ENCODE results near the gene MN1.

Gene MN1

GRCh38 chr22:27799015-27799826, 2.3 kb downstream of the MN1 start:
- DNase-seq = no peak

GRCh38 chr22:27798511-27799014, 3.0 kb downstream of the MN1 start:
- DNase-seq = no peak

DNA sequence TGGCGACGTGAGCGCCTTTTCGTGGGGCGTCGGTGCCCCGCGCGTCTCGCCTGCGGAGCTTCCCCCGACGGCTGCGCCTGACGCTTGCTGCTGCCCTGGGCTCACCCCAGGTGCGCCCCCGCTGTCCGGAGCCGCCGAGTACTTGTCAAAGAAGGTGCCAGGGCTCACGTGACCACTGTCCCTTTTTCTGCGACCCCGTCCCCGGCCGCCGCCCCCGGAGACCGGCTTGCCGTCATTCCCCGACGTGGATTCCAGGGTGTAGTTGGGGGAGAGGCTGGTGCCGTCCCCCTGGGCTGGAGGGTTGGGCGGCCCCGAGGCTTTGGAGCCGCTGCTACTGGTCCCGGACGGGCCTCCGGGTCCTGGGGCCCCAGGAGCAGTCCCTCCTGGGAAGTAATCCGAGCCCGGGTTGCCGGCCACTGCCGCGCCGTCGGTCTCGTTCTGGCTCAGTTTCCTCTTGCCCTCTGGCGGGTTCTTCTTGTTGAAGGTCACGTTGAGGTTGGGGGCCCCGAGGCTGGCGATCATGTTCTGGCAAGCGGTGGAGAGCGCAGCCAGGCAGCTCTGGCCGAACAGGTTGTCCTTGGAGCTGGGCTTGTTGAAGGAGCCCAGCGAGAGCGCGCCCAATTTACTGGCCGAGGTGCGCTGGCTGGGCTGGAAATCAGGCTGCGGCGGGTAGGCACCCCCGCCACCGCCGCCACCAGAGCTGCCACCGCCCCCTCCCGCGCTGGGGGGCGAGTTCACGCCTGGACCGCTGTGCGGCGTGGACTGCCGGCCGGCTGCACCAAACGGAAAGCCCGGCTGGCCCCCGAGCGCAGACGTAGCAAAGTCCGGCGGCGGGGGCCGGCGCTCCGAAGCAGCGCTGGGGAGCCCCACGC, 3.8 kb downstream of the MN1 start:
- DNase-seq = no peak

DNA sequence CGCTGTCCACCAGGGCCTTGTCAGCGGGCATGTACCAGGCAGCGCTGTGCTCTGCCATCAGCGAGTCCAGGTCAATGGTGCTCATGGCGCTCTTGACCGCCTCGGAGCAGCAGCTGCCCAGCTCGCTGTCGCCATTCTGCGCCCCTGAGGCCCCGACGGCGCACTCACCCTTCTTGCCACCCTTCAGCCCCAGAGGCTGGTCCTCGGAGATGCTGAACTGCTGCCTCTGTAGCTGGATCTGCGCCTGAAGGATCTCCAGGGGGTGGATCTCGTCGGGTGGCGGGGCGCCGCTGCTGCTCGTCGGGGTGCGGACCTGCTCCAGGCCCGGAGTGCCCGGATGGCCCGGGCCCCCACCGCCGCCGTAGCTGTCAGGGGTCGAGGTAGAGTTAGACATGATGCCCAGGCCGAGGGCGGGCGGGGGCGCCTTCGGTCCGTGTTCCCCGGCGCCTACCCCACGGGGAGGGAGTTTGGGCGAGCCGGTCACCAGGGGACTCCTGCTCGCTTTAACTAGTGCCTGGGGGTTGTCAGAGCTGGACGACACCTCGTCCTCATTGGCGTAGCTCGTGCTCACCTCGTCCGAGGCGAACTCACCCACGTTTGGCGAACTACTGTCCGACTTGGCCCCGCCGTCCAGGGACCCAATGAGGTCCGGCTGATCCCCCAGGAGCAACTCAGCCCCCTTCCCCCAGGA, 4.6 kb downstream of the MN1 start:
- no peak for DNase-seq

DNA sequence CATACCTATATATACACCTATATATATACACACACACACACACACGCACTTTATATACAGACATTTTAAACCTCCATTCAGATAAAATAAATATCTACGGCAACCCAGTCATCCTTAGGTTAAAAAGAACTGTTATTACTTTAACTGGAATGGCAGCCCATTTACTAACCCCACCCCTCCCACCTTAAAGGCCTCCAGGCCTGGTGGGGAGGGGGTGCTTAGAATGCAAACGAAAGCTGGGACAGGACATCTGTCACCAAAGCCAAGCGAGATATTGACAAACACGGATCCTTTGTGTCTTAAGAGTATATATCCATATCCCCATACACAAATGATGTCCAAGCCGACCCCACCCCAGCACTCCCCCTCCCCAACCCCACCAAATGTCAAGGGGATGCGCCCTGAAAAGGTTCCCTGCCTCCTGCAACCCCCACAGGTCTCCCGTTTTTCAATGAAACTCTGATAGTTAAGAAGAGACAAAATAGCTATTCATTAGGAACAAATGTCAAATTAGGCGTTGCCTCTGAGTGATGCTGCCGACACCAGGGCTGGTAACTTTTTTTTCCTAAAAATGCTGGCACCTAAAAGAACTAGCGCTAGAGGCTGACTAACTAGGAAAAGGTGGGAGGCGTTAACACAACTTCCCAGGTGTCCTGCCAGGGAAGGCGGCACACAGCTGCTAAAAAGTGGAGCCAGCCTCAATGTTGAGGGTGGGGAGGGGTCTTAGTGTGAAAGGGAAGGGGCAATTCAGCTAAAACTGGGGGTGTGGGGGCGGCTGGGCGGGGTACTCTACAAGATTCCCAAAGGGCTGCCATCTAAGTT, 5.6 kb downstream of the MN1 start:
- DNase-seq = no peak

DNA sequence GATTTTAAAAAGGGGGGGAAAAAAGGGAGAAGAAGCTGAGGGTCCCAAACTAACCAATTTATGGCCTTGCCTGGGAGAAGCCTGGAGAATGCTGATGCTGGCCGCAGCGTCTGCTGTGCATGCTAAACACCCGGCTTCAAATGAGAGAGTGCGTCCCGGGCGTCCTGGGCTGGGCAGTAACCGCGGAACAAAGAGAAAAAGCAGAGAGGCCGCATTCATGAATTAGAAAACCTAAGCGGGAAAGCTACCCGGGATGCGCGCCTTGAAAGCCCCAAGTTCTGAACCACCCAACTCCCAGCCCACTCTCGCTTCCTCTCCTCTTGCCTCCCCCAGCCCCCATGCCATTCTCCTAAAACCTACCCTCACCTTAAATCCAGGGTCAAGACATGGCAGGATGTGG, 6.5 kb downstream of the MN1 start:
- no peak for DNase-seq

DNA sequence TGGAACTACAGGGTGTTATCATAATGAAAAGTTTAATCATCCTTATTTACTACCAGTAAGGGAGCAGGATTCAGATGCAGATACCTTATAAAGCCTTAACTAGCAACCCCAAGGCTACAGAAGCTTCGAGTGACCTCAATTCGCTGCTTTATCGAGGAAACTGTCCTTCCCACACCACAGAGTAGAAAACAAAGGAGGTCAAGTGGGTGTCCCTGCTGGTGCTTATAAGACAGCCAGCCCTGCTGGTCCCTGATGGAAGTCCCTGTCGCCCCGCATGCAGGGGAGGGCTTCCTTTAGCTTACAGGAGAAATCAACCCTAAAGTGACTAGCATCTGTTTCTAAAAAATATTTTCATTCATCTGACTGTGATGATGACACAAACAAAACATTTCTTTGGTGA, 7.3 kb downstream of the MN1 start:
- no peak for DNase-seq

GRCh38 chr22:27793576-27793975, 8.0 kb downstream of the MN1 start:
- no peak for DNase-seq

- no peak for DNase-seq
Measured at GRCh38 chr22:27792452-27793161, 8.9 kb downstream of the MN1 start.

- no peak for DNase-seq
Measured at GRCh38 chr22:27791859-27792241, 9.7 kb downstream of the MN1 start.

- DNase-seq = no peak
Measured at GRCh38 chr22:27791159-27791858, 10.2 kb downstream of the MN1 start.

- DNase-seq = no peak
Measured at GRCh38 chr22:27790376-27791158, 11.0 kb downstream of the MN1 start.

DNA sequence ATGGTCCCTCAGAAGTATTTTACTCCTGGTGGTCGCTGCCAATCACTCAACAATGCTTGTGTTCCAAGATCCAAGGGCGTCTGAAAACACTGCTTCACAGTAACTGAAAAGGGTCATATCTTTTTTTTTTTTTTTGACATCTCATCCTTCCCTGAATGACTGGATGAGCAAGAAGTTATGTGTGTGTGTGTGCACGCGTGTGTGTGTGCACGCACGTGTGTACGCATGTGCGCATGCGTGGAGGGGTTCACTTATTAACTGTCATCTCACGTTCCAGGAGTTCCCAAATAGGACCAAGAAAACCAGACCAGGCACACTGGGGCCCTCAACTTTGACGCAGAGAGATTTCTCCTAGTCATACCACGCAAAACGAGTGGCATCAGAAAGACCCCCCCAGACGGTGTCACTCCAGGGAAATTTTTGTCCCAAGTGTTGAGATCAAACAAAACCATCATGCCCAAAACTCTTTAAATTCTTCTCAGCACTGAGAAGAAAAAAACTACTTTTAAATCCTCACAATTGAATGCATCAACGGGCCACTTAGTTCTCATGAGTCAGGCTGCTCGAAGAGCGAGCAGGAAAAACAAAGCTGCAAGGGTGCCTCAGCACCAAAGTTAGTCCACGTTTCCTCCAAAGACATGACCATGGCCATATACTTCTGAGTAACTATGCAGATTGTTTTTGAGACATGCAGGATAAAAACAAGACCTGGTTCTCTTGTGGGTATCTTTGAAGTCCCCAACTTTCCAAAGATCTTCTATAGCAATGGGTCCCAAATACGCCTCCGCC, 12.9 kb downstream of the MN1 start:
- no peak for DNase-seq

DNA sequence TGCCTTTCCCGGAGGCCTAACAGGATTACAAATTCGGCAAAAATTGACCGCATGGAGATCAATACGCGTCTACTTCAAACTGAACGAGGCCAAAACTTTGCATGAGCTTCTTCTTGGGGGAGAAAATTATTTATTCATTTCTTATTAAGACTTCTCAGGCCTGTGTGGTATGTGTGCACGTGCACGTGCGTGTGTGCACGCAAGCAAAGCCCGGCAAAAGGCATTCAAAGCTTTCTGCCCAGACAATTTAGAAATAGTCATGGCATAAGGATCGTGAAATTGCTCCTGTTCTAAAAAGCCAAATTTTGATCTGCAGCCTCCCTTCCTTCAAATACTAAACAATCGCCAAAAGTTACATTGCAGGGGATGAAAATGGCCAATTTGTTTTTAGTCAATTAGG, 14.6 kb downstream of the MN1 start:
- no peak for DNase-seq

GRCh38 chr22:27786291-27786932, 15.1 kb downstream of the MN1 start:
- no peak for DNase-seq

- no peak for DNase-seq
Measured at GRCh38 chr22:27785831-27786230, 15.7 kb downstream of the MN1 start.

- DNase-seq = no peak
Measured at GRCh38 chr22:27784120-27784475, 17.5 kb downstream of the MN1 start.

DNA sequence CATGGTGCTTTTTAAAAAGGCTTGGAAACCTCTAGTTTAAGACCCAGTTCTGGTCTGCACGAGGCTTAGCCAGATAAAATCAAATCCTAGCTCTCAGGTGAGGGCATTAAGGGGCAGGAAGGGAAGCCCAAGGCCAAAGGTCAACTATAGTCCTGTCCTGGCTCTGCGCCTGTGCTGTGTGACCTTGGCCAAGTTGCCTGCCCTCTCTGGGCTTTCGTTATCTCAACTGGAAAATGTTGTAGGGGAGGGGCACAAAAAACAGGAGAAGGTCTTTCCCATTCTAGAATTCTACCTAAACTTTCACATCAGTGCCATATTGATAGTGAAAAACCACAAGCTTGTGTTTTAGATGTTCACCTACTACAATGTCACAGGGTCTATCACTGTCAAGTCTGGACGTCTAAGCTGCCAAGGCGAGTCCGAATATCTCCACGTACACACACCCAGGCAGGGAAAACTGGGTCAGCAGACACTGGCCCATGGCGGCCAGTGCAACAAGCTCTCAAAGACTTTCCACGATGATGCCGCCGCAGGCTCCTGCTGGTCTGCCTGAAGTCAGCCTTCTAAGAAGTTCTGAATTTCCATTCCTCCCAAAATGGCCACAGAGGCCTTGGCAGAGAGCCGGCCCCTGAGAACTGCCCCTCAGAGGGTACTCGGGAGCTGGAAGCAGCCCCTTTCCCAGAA, 18.0 kb downstream of the MN1 start:
- DNase-seq = no peak

All from stimulated activated CD4-positive, alpha-beta T cell treated with anti-CD3 and anti-CD28 coated beads, Interleukin-12 subunit alpha, Interleukin-12 subunit beta, amount 100 ng/mL, for 4 hours (primary cell).